ENCODE results near the gene RUBCN. TPM values are rescaled to one million over a fixed set of nuclear protein-coding genes. Genes with fewer than 3 reads are reported as not detected.
"Not testable (repeated sequence)": the region's sequence is repeated elsewhere in the genome, so short reads cannot be mapped to it uniquely, and the experiment has no call there.

Gene RUBCN
- polyA plus RNA-seq, 1 of the 3 experiments (the other 2 are of a cell fraction) = 14.9 TPM

DNA sequence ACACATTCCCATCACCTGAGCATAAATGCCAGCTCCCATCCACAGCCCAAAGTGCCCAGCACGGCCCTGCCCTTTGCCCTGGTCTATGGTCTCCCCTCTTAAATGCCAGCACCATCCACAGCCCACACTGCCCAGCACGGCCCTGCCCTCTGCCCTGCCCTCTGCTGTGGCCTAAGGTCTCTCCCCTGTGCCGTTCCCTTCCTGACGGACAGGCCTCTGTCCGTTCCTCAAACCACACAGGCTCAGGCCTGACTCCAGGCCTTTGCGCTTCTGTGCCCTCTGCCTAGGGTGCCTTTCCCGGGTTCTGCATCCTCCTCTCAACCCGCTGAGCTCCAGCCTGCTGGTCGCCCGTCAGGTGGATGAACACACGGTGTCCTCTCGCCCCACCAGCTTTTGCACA, 90.4 kb downstream of the RUBCN start:
- 89% methylated on average over 12 of the region's 12 CpGs for WGBS (ENCODE audit: low lambda C conversion rate)
- H3K36me3 ChIP-seq (replicated peaks in 1 of 2; ENCODE audit: control insufficient read depth in 1 of 2, insufficient read depth in 2 of 2, low read length in 1 of 2); H3F3A ChIP-seq (replicated peaks; ENCODE audit: insufficient read depth); H3K9ac ChIP-seq; H3K27ac ChIP-seq (ENCODE audit: low read depth in 2 of 2, low read length in 1 of 2); H3K79me2 ChIP-seq (ENCODE audit: insufficient read depth); H3K9me2 ChIP-seq; H2AFZ ChIP-seq (ENCODE audit: low read depth); H4K20me1 ChIP-seq (ENCODE audit: insufficient read depth); H3K4me2 ChIP-seq; H3K4me1 ChIP-seq (ENCODE audit: control insufficient read depth in 1 of 2, insufficient read depth in 2 of 2, low read depth in 1 of 2, low read length in 1 of 2); DNase-seq; H3K27me3 ChIP-seq (ENCODE audit: insufficient read depth); H3K9me3 ChIP-seq; POLR2A ChIA-PET; H3K4me3 ChIP-seq (ENCODE audit: low read depth in 2 of 2, low read length in 1 of 2): not testable (repeated sequence)
- CTCF ChIA-PET = interaction anchor here (2.2 kb wide), 1 partner anchor 47 kb away, joined by 5 read pairs; no protein-coding TSS in a partner anchor

DNA sequence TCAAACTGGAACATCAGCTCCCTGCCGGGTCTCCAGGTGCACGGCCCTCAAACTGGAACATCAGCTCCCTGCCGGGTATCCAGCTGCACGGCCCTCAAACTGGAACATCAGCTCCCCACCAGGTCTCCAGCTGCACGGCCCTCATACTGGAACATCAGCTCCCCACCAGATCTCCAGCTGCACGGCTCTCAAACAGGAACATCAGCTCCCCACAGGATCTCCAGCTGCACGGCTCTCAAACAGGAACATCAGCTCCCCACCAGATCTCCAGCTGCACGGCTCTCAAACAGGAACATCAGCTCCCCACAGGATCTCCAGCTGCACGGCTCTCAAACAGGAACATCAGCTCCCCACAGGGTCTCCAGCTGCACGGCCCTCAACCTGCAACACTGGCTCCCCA, 99.1 kb downstream of the RUBCN start:
- DNase-seq; H3K9me3 ChIP-seq; H3F3A ChIP-seq (replicated peaks; ENCODE audit: insufficient read depth); H3K4me2 ChIP-seq; H3K4me3 ChIP-seq (ENCODE audit: low read depth in 2 of 2, low read length in 1 of 2); H3K36me3 ChIP-seq (replicated peaks in 1 of 2; ENCODE audit: control insufficient read depth in 1 of 2, insufficient read depth in 2 of 2, low read length in 1 of 2); H4K20me1 ChIP-seq (ENCODE audit: insufficient read depth); H3K27ac ChIP-seq (ENCODE audit: low read depth in 2 of 2, low read length in 1 of 2); POLR2A ChIA-PET; H3K79me2 ChIP-seq (ENCODE audit: insufficient read depth); H3K9ac ChIP-seq; H3K4me1 ChIP-seq (ENCODE audit: control insufficient read depth in 1 of 2, insufficient read depth in 2 of 2, low read depth in 1 of 2, low read length in 1 of 2); H2AFZ ChIP-seq (ENCODE audit: low read depth); H3K27me3 ChIP-seq (ENCODE audit: insufficient read depth); H3K9me2 ChIP-seq: not testable (repeated sequence)
- CTCF ChIA-PET = interaction anchor here (1.3 kb wide), 1 partner anchor 38 kb away, joined by 3 read pairs; no protein-coding TSS in a partner anchor
- 90% methylated on average over 8 of the region's 10 CpGs for WGBS (ENCODE audit: low lambda C conversion rate)

- H3K9ac ChIP-seq; H3K4me2 ChIP-seq; H3K36me3 ChIP-seq (replicated peaks in 1 of 2; ENCODE audit: control insufficient read depth in 1 of 2, insufficient read depth in 2 of 2, low read length in 1 of 2); H2AFZ ChIP-seq (ENCODE audit: low read depth); H3F3A ChIP-seq (replicated peaks; ENCODE audit: insufficient read depth); H3K9me3 ChIP-seq; POLR2A ChIA-PET; DNase-seq; H3K4me1 ChIP-seq (ENCODE audit: control insufficient read depth in 1 of 2, insufficient read depth in 2 of 2, low read depth in 1 of 2, low read length in 1 of 2); H3K4me3 ChIP-seq (ENCODE audit: low read depth in 2 of 2, low read length in 1 of 2); H3K79me2 ChIP-seq (ENCODE audit: insufficient read depth); H3K27ac ChIP-seq (ENCODE audit: low read depth in 2 of 2, low read length in 1 of 2); H3K9me2 ChIP-seq; H3K27me3 ChIP-seq (ENCODE audit: insufficient read depth); H4K20me1 ChIP-seq (ENCODE audit: insufficient read depth): not testable (repeated sequence)
- TF ChIP-seq CTCF (IDR thresholded peaks at IDR 0.05) (peak; percentile 40; the same call in 1 of the 2 replicates), RAD21 (IDR thresholded peaks at IDR 0.05; ENCODE audit: low read length) (peak; percentile 31; the same call in 1 of the 2 replicates)
- CTCF ChIA-PET = interaction anchor here (1.9 to 2.2 kb wide), 2 partner anchors 33 kb away, joined by 7 to 9 read pairs; no protein-coding TSS in a partner anchor
- 30% methylated on average over 6 of the region's 11 CpGs for whole genome bisulfite sequencing (ENCODE audit: low lambda C conversion rate)
Measured at GRCh38 chr3:197631989-197632388, 104.7 kb downstream of the RUBCN start.

DNA sequence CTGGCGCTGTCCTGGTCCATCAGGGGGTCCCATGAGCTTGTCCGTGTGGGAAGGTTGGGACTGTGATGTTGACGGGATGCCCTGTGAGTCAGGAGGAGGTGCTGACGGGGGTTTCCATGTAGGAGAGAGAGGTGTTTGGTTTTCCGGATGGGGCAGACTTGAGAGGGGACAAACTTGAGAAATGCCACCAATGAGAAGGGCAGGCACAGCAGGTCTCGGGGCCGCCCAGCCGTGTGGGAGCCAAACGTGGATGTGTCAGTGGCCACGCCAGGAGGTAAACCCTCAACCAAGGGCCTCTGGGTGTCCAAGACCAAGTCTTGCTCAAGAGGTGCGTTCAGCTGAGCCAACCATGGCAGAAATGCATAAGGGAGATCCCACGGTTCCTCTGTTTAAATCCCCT, 105.9 kb downstream of the RUBCN start:
- not testable (repeated sequence) for H3K27me3 ChIP-seq (ENCODE audit: insufficient read depth); H3K4me2 ChIP-seq; H2AFZ ChIP-seq (ENCODE audit: low read depth); H3K79me2 ChIP-seq (ENCODE audit: insufficient read depth); DNase-seq; H3K36me3 ChIP-seq (replicated peaks in 1 of 2; ENCODE audit: control insufficient read depth in 1 of 2, insufficient read depth in 2 of 2, low read length in 1 of 2); H4K20me1 ChIP-seq (ENCODE audit: insufficient read depth); H3F3A ChIP-seq (replicated peaks; ENCODE audit: insufficient read depth); H3K9me3 ChIP-seq; H3K27ac ChIP-seq (ENCODE audit: low read depth in 2 of 2, low read length in 1 of 2); H3K4me3 ChIP-seq (ENCODE audit: low read depth in 2 of 2, low read length in 1 of 2); H3K4me1 ChIP-seq (ENCODE audit: control insufficient read depth in 1 of 2, insufficient read depth in 2 of 2, low read depth in 1 of 2, low read length in 1 of 2); H3K9me2 ChIP-seq; H3K9ac ChIP-seq
- CTCF ChIA-PET = interaction anchor here (1.9 kb wide), 1 partner anchor 32 kb away, joined by 7 read pairs; no protein-coding TSS in a partner anchor
- POLR2A ChIA-PET = interaction anchor here (0.5 kb wide), 1 partner anchor 143 kb away, joined by 4 read pairs; no protein-coding TSS in a partner anchor
- 87% methylated on average over 11 of the region's 12 CpGs for WGBS (ENCODE audit: low lambda C conversion rate)

DNA sequence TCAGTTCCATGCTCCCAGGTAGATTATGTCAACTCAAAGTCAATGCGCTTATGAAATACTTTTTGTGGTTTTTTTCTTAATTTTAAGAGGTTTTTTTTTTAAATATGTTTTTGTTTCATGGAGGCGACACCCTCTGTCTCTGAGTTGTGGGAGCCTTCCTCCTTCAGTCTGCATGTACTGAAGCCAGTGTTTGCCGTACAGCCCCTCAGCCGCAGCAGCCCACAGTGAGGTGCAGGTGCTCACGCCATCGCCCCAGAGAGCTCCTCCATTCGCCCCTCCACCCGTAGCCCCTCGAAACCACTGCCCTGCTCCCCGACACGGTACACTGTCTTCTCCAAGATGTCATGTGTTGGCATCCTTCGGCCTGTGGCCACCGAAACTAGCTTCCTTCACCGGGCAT, 107.4 kb downstream of the RUBCN start:
- POLR2A ChIA-PET; H2AFZ ChIP-seq (ENCODE audit: low read depth); CTCF ChIA-PET; H3K36me3 ChIP-seq (replicated peaks in 1 of 2; ENCODE audit: control insufficient read depth in 1 of 2, insufficient read depth in 2 of 2, low read length in 1 of 2); H3K4me2 ChIP-seq; H4K20me1 ChIP-seq (ENCODE audit: insufficient read depth); H3K9me2 ChIP-seq; H3K4me1 ChIP-seq (ENCODE audit: control insufficient read depth in 1 of 2, insufficient read depth in 2 of 2, low read depth in 1 of 2, low read length in 1 of 2); H3F3A ChIP-seq (replicated peaks; ENCODE audit: insufficient read depth); DNase-seq; H3K4me3 ChIP-seq (ENCODE audit: low read depth in 2 of 2, low read length in 1 of 2); H3K27ac ChIP-seq (ENCODE audit: low read depth in 2 of 2, low read length in 1 of 2); H3K9ac ChIP-seq; H3K27me3 ChIP-seq (ENCODE audit: insufficient read depth); H3K9me3 ChIP-seq: not testable (repeated sequence)
- WGBS (ENCODE audit: low lambda C conversion rate) = 97% methylated on average over 13 of the region's 14 CpGs
- peaks cover 22% of the 10 kb centered on the region for H3K79me2 ChIP-seq (ENCODE audit: insufficient read depth)

Measured in SK-N-SH (cell line).